Neural progenitor cell (in vitro differentiated cells): ENCODE data around the gene CEND1.

Experiments used
- CTCF ChIP-seq: fragments of 200-600 bp; sonication (generic); IDR thresholded peaks from 2 replicates; pipeline ENCODE4 v1.5.1; 2017; ENCODE audit warnings: antibody characterized with exemption, mild to moderate bottlenecking
- EZH2 ChIP-seq: fragments of 200-600 bp; sonication (generic); IDR thresholded peaks from 2 replicates; pipeline ENCODE4 v1.6.1; 2017; ENCODE audit warnings: antibody characterized with exemption, mild to moderate bottlenecking, moderate library complexity

GRCh38 chr11:770642-771616 is 19.0 kb downstream of the CEND1 start:
- no peak for TF ChIP-seq CTCF
- no peak for TF ChIP-seq EZH2
